Cardiac septum (tissue), 1 donor: Measurements from ENCODE around the gene HSPB9. TPM values are rescaled to one million over a fixed set of nuclear protein-coding genes. Genes with fewer than 3 reads are reported as not detected.

ENCODE experiments used
- DNase-seq: peaks from one replicate; pipeline ENCODE4 v3.0.0-alpha.2; 2020; ENCODE audit warnings: low spot score
- intact Hi-C: fragments of 100-400 bp; cut with DNase I; formaldehyde crosslinking; loops from one replicate; pipeline ENCODE4 v1.14.0; 2022
- total RNA-seq: library from RNA; stranded (reverse); fragmentation: NEBNext Ultra II Directional; extraction: Animal tissue kit (Norgen Biotek cat#: 25700); gene quantifications from one replicate; pipeline ENCODE4 v1.2.1, GENCODE V29; 2021
- donor health status: DM: no; HTN: no; CAD: no.

Gene HSPB9
- total RNA-seq, 1 donor from 2014 or later, result not detected

- intact Hi-C loops, result no loop called here
- DNase-seq, result no peak
Measured at GRCh38 chr17:42169351-42169750, 46.7 kb downstream of the HSPB9 start.

GRCh38 chr17:42171831-42172230, 49.2 kb downstream of the HSPB9 start:
- no peak for DNase-seq

More at GRCh38 chr17:42171831-42172230, 49.2 kb downstream of the HSPB9 start:
- intact Hi-C loops, result no loop called here

Other genes starting within 250 kb of the HSPB9 start
- 33.6 TPM for gene ACLY, start 203.9 kb upstream of the HSPB9 start, total RNA-seq
- 0.54 TPM for gene ODAD4, start 192.2 kb upstream of the HSPB9 start, total RNA-seq
- 24.2 TPM for gene CNP, start 156.0 kb upstream of the HSPB9 start, total RNA-seq
- 77.4 TPM for gene DNAJC7, start 105.4 kb upstream of the HSPB9 start, total RNA-seq
- gene NKIRAS2, start 102.7 kb upstream of the HSPB9 start, total RNA-seq, result 50.7 TPM
- gene C17orf113, start 72.2 kb upstream of the HSPB9 start, total RNA-seq, result 0.43 TPM
- 0.13 TPM for gene ZNF385C, start 24.3 kb upstream of the HSPB9 start, total RNA-seq
- gene DHX58, start 10.1 kb upstream of the HSPB9 start, total RNA-seq, result 4.5 TPM
- gene KAT2A, start 1.4 kb upstream of the HSPB9 start, total RNA-seq, result 17.3 TPM
- 43.9 TPM for gene RAB5C, start 32.2 kb downstream of the HSPB9 start, total RNA-seq
- gene KCNH4, start 58.3 kb downstream of the HSPB9 start, total RNA-seq, result not detected
- not detected for gene HCRT, start 62.6 kb downstream of the HSPB9 start, total RNA-seq
- 6.0 TPM for gene GHDC, start 71.7 kb downstream of the HSPB9 start, total RNA-seq
- 32.8 TPM for gene STAT5B, start 153.6 kb downstream of the HSPB9 start, total RNA-seq
- gene STAT5A, start 165.7 kb downstream of the HSPB9 start, total RNA-seq, result 12.1 TPM